DMS114 treated with DMSO at 0.1 percent for 48 hours (cell line): ENCODE data around the gene NCOA1.
"Not testable (repeated sequence)": the region's sequence is repeated elsewhere in the genome, so short reads cannot be mapped to it uniquely, and the experiment has no call there.

Experiments
- DNase-seq: peaks from one replicate; lab custom pipeline; 2025; ENCODE audit not compliant: unreplicated experiment; lab: John Stamatoyannopoulos, UW

NCOA1 gene

DNA sequence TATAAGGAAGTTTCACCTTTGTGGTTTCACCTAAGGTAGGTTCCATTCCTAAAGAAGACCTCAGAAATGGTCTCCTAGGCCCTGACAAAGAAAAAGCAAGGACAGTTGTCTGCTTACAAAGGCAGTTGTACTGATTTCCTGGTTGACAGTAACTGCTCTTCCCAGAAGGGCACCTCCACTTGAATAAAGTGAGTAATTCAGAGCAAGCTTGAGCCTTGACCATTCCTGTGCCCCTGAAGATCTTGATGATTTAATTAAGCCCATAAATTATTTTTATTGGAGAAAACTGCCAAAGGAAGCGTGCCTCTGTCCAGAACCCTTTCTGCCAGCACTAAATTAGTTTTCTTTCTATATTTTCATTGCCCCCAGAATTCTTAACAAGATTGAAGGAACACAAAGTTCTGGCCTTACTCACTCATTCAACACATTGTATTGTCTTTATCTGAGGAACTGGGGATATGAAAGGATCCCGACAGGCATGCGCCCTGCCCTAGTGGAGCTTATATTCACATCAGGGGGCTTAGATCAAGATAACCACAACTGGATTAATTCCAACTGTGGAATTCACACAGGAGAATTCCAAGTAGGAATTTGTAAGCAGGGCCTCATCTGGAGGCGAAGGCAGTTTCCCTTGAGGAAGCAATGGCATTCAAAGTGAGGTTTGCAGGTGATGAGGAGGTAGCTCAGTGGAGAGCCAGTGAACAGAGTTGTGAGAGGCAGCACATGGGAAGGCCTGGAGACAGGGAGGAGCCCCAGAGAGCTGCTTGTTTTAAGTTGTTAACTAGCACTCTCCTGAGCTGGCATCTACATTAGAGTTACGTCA, 280.9 kb downstream of the NCOA1 start:
- no peak for DNase-seq

- DNase-seq: no peak
Measured at GRCh38 chr2:24774373-24774772, 283.3 kb downstream of the NCOA1 start.

DNA sequence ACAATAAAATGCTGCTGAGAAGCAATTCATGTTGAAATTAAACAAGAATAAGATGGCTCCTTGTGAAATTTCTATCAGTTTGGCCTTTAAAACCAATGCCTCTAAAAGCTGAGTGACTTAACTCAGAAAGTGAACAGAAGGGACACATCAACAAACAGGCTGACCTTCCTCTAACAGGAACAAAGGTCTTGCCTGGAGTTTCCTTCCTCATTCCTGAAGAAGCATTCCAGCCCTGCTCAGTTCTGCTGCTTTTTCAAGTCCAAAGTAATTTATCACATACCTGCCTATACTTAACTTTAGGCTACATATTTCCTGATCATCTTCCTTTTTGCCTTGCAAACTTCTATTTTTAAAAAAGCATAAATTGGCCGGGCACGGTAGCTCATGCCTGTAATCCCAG, 288.1 kb downstream of the NCOA1 start:
- no peak for DNase-seq

- no peak for DNase-seq
Measured at GRCh38 chr2:24783641-24784040, 292.6 kb downstream of the NCOA1 start.

DNA sequence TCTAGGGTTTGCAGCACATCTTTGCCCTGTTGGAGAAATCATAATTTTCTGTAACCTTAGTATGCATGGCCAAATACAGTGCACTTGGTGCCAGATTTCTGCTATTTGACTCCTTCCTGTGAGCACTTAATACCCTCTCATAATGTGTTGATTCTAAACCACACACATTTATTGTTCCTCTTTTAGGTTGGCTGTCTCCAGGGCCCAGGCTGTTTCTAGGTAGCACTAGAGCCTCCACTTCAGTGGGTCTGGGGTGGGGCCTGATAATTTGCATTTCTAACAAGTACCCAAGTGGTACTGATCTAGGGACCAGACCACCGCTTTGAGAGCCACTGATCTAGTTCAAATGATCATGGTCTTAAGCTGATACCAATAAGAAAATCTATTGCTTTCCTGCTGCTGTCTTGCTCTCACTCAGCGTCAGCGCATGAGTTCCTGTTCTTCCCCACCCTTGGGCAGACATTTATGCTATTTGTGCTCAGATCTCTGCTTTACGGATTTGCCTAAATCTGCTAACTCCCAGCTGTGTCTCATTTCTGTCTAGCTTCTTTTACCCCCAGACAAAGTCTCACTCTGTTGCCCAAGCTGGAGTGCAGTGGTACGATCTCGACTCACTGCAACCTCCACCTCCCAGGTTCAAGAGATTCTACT, 294.7 kb downstream of the NCOA1 start:
- no peak for DNase-seq

- no peak for DNase-seq
Measured at GRCh38 chr2:24787532-24787931, 296.5 kb downstream of the NCOA1 start.

DNA sequence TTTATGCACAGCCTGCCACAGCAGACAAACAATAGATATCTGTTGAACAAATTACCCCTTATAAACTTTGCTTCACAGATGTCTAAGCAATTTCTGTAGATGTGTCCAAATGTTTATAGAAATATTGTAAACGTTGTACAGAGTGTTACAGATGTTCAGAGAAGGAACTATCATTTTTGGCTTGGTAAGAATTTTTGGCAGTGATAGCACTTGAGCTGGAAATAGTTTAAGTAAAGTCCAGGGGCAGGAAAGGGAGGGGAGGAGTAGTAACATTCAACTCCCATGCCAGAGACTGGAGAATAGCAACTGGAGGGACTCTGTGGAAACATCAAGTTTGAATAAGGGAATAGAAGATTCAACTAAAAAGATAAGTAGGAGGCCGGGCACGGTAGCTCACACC, 297.8 kb downstream of the NCOA1 start:
- no peak for DNase-seq

DNA sequence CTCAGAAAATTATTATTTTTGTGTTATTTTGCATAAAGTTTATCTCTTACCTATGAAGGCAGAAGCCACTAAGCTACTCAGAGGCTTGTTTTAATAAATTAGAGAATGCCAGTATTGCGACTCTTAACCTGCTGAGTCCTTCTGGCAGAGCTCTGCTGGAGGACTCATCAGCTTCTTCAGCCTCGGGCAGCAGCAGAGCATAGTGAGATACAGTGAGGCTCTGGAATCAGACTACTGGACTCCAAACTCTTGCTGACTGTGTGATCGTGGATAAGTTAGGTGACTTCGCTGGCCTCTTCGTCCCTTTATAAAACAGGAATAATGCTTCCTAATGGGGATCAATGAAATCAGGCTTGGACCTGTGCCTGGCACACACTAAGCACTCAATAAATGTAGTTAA, 300.4 kb downstream of the NCOA1 start:
- no peak for DNase-seq

- DNase-seq: no peak
Measured at GRCh38 chr2:24792542-24792873, 301.5 kb downstream of the NCOA1 start.

GRCh38 chr2:24792874-24793760, 302.1 kb downstream of the NCOA1 start, which contains the start of the genes CENPO and PTRHD1:
CENPO (plus strand) TSS chr2:24793425; CDS start chr2:24793920, 495 bp downstream.
PTRHD1 (minus strand) TSS chr2:24793391; CDS start chr2:24793377, 14 bp downstream.
- DNase-seq: peak; percentile 94

DNA sequence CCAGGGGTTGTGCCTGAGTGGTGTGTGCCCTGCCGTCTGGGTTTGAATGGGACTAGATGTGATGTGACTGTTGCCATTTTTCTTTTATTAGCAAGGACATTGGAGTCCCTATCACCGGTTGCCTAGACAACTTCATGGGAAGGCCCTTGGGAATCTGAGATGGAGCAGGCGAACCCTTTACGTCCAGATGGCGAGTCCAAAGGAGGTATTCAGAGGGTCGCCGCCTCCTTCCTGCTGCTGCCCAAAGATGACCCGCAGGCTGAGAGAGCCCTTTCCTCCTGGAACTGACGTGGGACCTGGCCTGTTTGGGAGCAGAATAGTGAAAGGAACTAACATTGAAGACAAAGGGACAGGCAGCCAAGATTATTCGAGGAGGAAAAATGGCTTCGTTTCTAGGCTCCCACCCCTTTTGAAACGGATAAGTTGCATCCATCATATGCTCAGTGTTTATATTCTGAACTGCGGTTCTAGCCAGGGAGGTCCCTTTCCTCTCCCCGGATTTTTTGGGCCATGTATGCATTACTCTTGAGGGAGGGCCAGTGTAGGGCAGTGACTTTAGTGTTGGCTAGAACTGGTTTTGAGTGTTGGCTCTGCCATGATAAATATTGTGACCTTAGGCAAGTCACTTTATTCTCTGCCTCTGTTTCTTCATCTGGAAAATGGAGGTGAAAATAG, 302.8 kb downstream of the NCOA1 start:
- peak; percentile 13 for DNase-seq

- DNase-seq: no peak
Measured at GRCh38 chr2:24797644-24798043, 306.6 kb downstream of the NCOA1 start.

DNA sequence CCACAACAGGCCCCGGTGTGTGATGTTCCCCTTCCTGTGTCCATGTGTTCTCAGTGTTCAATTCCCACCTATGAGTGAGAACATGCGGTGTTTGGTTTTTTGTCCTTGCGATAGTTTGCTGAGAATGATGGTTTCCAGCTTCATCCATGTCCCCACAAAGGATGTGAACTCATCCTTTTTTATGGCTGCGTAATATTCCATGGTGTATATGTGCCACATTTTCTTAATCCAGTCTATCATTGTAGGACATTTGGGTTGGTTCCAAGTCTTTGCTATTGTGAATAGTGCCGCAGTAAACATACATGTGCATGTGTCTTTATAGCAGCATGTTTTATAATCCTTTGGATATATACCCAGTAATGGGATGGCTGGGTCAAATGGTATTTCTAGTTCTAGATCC, 309.4 kb downstream of the NCOA1 start:
- DNase-seq: not testable (repeated sequence)

GRCh38 chr2:24805811-24806660, 315.0 kb downstream of the NCOA1 start:
- DNase-seq: not testable (repeated sequence)

DNA sequence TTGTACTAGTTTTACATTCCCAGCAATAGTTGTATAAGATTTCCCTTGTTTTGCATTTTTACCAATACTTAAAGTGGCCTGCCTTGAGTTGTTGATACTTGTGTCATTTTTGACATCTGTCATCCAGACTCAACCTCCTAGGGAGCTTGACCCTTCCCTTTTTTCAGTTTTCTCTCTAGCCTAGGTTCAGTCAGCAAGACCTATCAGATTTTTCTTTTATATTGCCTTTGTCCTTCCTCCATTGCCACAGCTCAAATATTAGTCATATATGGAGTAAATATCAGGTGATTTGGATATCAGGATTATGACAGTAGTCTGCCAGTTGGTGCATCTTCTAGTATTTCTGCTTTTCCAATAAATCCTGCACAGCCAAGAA, 315.6 kb downstream of the NCOA1 start:
- DNase-seq: no peak

- DNase-seq: no peak
Measured at GRCh38 chr2:24809316-24810007, 318.4 kb downstream of the NCOA1 start.

GRCh38 chr2:24813691-24814137, 322.7 kb downstream of the NCOA1 start:
- no peak for DNase-seq

DNA sequence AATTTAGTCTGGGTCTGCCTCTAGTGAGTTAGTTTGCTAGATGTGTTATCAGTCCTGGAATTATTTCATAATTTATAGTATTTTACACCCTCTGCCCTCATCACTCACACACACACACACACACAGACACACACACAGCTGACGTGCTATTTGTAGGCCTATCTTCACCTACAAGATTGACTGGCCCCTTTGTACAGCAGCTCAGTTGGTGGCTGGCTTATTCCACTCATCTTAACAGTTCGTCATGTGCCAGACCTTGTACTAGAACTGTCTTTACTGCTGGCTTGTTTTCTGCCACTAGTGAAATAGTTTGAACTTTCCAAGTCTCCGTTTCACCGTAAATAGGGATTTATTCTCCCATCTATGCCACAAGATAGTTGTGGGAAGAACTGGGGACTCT, 323.5 kb downstream of the NCOA1 start:
- no peak for DNase-seq

DNA sequence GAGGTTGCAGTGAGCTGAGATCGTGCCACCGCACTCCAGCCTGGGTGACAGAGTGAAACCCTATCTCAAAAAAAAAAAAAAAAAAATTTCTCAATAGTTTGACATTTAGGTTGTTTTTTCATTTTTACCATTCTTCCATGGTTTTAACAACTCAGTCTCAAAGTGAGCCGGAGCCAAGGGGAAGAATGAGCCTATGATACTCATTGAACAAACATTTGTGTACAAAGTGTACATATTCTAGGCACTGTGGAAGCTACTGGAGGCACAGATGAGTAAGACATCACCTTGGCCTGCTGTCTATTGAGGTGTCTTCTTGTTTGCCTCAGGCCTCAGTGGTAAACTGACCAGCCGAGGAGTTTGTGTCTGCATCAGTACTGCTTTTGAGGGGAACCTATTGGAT, 324.1 kb downstream of the NCOA1 start:
- no peak for DNase-seq
